SK-N-MC (cell line): ENCODE measurements around the gene NLRP6.

Source experiments
- EZH2 ChIP-seq: fragments of 200-600 bp; sonication (generic); IDR thresholded peaks from one replicate; pipeline ENCODE4 v1.6.1; 2017; ENCODE audit warnings: antibody characterized with exemption
- POLR2AphosphoS5 ChIP-seq: IDR thresholded peaks from 2 replicates; pipeline ENCODE4 v1.6.1; 2012; ENCODE audit warnings: mild to moderate bottlenecking, low read depth, low read length, borderline replicate concordance

DNA sequence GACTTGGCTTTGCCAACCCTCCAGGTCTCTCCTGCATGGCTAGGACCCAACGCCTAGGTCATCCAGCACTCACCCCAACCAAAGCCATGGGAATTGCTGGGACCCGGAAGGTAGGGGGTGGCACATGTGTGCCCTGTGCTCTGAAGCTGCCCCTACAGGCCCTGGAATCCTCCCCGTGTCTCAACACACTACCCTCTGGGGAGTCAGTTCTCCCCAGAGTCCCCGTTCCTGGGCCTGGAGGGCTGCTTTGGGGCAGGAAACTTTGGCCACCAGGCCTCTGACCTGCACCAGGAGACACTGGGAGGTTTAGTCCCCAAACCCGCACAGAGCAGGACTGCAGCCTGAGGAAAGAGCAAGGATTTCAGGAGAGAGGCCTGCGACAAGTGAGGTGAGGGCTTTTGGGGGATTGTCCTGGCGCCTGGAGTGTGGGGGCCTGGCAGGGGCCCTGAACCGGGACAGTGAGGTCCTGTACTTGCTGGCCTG is 35.1 kb downstream of the NLRP6 start:
- TF ChIP-seq POLR2AphosphoS5: no peak
- no peak for TF ChIP-seq EZH2
